WTC11 (cell line): ENCODE results near the gene GSC2. TPM values are rescaled to one million over a fixed set of nuclear protein-coding genes. Genes with fewer than 3 reads are reported as not detected.

Experiments
- ATAC-seq: fragments of 200-7000 bp; cut with Tn5 transposase; 2 replicates; pipeline ENCODE4 v1.10.0; 2021; ENCODE audit warnings: mild to moderate bottlenecking, moderate library complexity
- CTCF ChIA-PET: fragments of 300-600 bp; sonication (Branson Sonifier 250); formaldehyde crosslinking; loops from one replicate; lab custom pipeline; 2021; ENCODE audit warnings: antibody characterized with exemption; lab: Charles Lee
- POLR2A ChIA-PET: fragments of 350-600 bp; sonication (Branson Sonifier 250); formaldehyde crosslinking; loops from one replicate; lab custom pipeline; 2021; ENCODE audit warnings: antibody characterized with exemption; lab: Charles Lee
- DNase-seq: peaks from one replicate; pipeline ENCODE4 v3.0.0; 2021; ENCODE audit warnings: low spot score
- H3K27ac Mint-ChIP-seq: 2 replicates; pipeline ENCODE4 v1.8.0; 2021; ENCODE audit warnings: mixed read lengths
- H3K27me3 Mint-ChIP-seq: 2 replicates; pipeline ENCODE4 v1.8.0; 2021; ENCODE audit warnings: low read depth, mild to moderate bottlenecking, moderate library complexity, mixed read lengths
- H3K36me3 Mint-ChIP-seq: 2 replicates; pipeline ENCODE4 v1.8.0; 2021; ENCODE audit warnings: mixed read lengths
- H3K4me1 Mint-ChIP-seq: 2 replicates; pipeline ENCODE4 v1.8.0; 2022; ENCODE audit warnings: mixed read lengths
- H3K4me3 Mint-ChIP-seq: 2 replicates; pipeline ENCODE4 v1.8.0; 2021; ENCODE audit warnings: mild to moderate bottlenecking, moderate library complexity, mixed read lengths
- H3K9me3 Mint-ChIP-seq: 2 replicates; pipeline ENCODE4 v1.8.0; 2021; ENCODE audit warnings: mixed read lengths
- AFF4 ChIP-seq: sonication (generic); formaldehyde crosslinking; IDR thresholded peaks from 2 replicates; pipeline ENCODE4 v1.8.1; 2023; ENCODE audit warnings: mild to moderate bottlenecking, missing genetic modification reagents, borderline replicate concordance
- ARID4B ChIP-seq: sonication (generic); formaldehyde crosslinking; IDR thresholded peaks from 2 replicates; pipeline ENCODE4 v1.8.0; 2023; ENCODE audit warnings: missing genetic modification reagents, mild to moderate bottlenecking, borderline replicate concordance
- ATF2 ChIP-seq: sonication (generic); formaldehyde crosslinking; IDR thresholded peaks from 2 replicates; pipeline ENCODE4 v1.8.1; 2022; ENCODE audit warnings: low read depth, missing genetic modification reagents, borderline replicate concordance
- ATF6 ChIP-seq: sonication (generic); formaldehyde crosslinking; IDR thresholded peaks from 2 replicates; pipeline ENCODE4 v1.8.1; 2023; ENCODE audit warnings: mild to moderate bottlenecking, missing genetic modification reagents
- CDX4 ChIP-seq: fragments of 250-450 bp; sonication (Bioruptor Pico); IDR thresholded peaks from 2 replicates; pipeline ENCODE4 v1.9.0; 2021; ENCODE audit warnings: moderate library complexity, mild to moderate bottlenecking, inconsistent platforms, borderline replicate concordance
- CREM ChIP-seq: sonication (generic); formaldehyde crosslinking; IDR thresholded peaks from 2 replicates; pipeline ENCODE4 v1.8.1; 2022; ENCODE audit warnings: mild to moderate bottlenecking, missing genetic modification reagents, moderate library complexity
- EMX1 ChIP-seq: fragments of 250-450 bp; sonication (Bioruptor Pico); IDR thresholded peaks from 2 replicates; pipeline ENCODE4 v1.8.0; 2021; ENCODE audit warnings: mild to moderate bottlenecking
- GABPB1 ChIP-seq: sonication (generic); formaldehyde crosslinking; IDR thresholded peaks from 2 replicates; pipeline ENCODE4 v1.8.1; 2023; ENCODE audit warnings: mild to moderate bottlenecking, missing genetic modification reagents
- GRHL2 ChIP-seq: fragments of 250-450 bp; sonication (Bioruptor Pico); IDR thresholded peaks from 2 replicates; pipeline ENCODE4 v1.8.0; 2022; ENCODE audit warnings: mild to moderate bottlenecking, moderate library complexity; ENCODE audit not compliant: insufficient replicate concordance, severe bottlenecking
- IRF1 ChIP-seq: sonication (generic); formaldehyde crosslinking; IDR thresholded peaks from 2 replicates; pipeline ENCODE4 v1.8.0; 2023; ENCODE audit warnings: missing genetic modification reagents
- NR1H2 ChIP-seq: sonication (generic); formaldehyde crosslinking; IDR thresholded peaks from 2 replicates; pipeline ENCODE4 v1.9.0; 2021; ENCODE audit warnings: mild to moderate bottlenecking, moderate library complexity, missing genetic modification reagents
- TP53 ChIP-seq: sonication (generic); formaldehyde crosslinking; IDR thresholded peaks from 2 replicates; pipeline ENCODE4 v1.8.1; 2023; ENCODE audit warnings: mild to moderate bottlenecking, missing genetic modification reagents
- ZBTB43 ChIP-seq: sonication (generic); formaldehyde crosslinking; IDR thresholded peaks from 2 replicates; pipeline ENCODE4 v1.8.1; 2023; ENCODE audit warnings: mild to moderate bottlenecking, missing genetic modification reagents
- ZNF263 ChIP-seq: sonication (generic); formaldehyde crosslinking; IDR thresholded peaks from 2 replicates; pipeline ENCODE4 v1.8.1; 2022; ENCODE audit warnings: low read depth, mild to moderate bottlenecking, moderate library complexity, missing genetic modification reagents
- ZNF317 ChIP-seq: sonication (generic); formaldehyde crosslinking; IDR thresholded peaks from 2 replicates; pipeline ENCODE4 v1.8.1; 2023; ENCODE audit warnings: low read depth, mild to moderate bottlenecking, moderate library complexity, missing genetic modification reagents, borderline replicate concordance
- ZSCAN18 ChIP-seq: fragments of 250-450 bp; sonication (Bioruptor Pico); IDR thresholded peaks from 2 replicates; pipeline ENCODE4 v2.1.2; 2022; ENCODE audit warnings: mild to moderate bottlenecking, moderate library complexity
- total RNA-seq: library from RNA; stranded (reverse); gene quantifications from 3 replicates; pipeline ENCODE4 v1.2.3, GENCODE V29; 2021

Gene GSC2
- total RNA-seq, 1 experiment from 2014 or later, result 0.68 TPM

GRCh38 chr22:19098157-19098556 is 51.9 kb downstream of the GSC2 start (continued):
- TF ChIP-seq EMX1 (CRISPR knock-in tag) (no peak), ARID4B (CRISPR knock-in tag) (no peak), CDX4 (CRISPR knock-in tag) (no peak), IRF1 (CRISPR knock-in tag) (no peak), GRHL2 (CRISPR knock-in tag) (no peak), NR1H2 (CRISPR knock-in tag) (no peak), ATF2 (CRISPR knock-in tag) (no peak), ZNF263 (CRISPR knock-in tag) (no peak)

- ChIA-PET POLR2A (no interaction called here), CTCF (interaction anchor here (0.7 kb wide), 1 partner anchor 12 kb away, joined by 4 read pairs; no protein-coding TSS in a partner anchor)
- H3K9me3 Mint-ChIP-seq, result no peaks in the 10 kb centered on the region; the same call in 1 of the 2 replicates
- H3K4me1 Mint-ChIP-seq, result peaks cover 3% of the 10 kb centered on the region
- no peaks in the 10 kb centered on the region for H3K27me3 Mint-ChIP-seq
- ATAC-seq, result no peak
- TF ChIP-seq ZSCAN18 (CRISPR knock-in tag) (no peak), AFF4 (no peak), ZNF317 (no peak), CDX4 (CRISPR knock-in tag) (no peak), TP53 (CRISPR knock-in tag) (no peak), ATF6 (CRISPR knock-in tag) (no peak), CREM (CRISPR knock-in tag) (no peak), NR1H2 (CRISPR knock-in tag) (no peak), ZBTB43 (CRISPR knock-in tag) (no peak), GABPB1 (no peak)
- TF ChIP-seq, all 79 proteins: peak for 0
- DNase-seq, result no peak
- Mint-ChIP-seq H3K36me3 (0 out of 2 replicates have a peak, but pooled peaks cover 3% of the 10 kb centered on the region), H3K4me3 (no peak overlapping the region), H3K27ac (no peak overlapping the region; the same call in 1 of the 2 replicates)
These were observed 52.6 kb downstream of the GSC2 start for GRCh38 chr22:19097518-19097917.
